ENCODE measurements around the gene KCNMA1.
A peak's percentile ranks its signal among the peaks of the same experiment; 100 is the strongest.

The KCNMA1 gene

GRCh38 chr10:77267703-77268675 is 369.6 kb downstream of the KCNMA1 start:
- DNase-seq (ENCODE audit: low spot score), result no peak

DNA sequence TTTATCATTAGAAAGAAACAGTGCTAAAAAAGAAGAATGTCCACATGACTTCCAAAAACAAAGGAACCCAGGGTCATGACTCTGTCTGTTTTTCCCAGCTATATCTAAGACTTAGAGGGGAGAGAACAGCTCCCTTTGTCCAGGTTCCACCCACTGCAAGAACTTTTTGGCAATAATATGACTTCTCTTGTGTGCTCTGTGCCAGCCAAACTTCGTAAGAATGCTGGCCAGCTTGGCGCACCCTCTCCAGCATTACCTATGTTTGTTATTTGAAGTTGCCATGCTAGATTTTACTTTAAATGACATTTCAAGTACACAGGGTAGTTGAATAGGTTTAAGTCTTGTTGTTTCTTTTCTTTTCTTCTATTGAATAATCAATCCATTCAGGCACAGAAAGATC is 371.4 kb downstream of the KCNMA1 start:
- DNase-seq (ENCODE audit: low spot score), result no peak

DNA sequence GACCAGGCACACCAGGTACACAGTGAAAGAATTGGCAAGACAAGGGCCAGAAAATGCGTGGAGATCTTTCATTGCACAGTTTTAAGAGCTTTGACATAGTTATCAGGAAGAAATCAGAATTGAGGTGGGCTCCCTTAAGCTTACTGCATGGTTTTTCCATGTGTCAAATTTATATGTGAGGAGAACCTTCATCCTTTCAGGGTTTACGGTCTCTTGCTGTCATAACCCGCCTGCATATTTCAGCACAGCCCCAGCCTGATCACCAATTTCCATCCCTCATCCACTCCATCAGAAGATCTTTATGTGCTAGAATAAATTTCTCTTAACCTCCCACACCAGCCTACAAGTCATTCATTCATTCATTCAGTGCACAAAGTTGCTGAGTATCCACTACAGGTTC is 373.1 kb downstream of the KCNMA1 start:
- DNase-seq (ENCODE audit: low spot score), result no peak

GRCh38 chr10:77264107-77264506 is 373.5 kb downstream of the KCNMA1 start:
- no peak for DNase-seq (ENCODE audit: low spot score)

- DNase-seq (ENCODE audit: low spot score), result no peak
Measured at GRCh38 chr10:77263700-77264099, 373.9 kb downstream of the KCNMA1 start.

- DNase-seq (ENCODE audit: low spot score), result no peak
Measured at GRCh38 chr10:77261146-77261545, 376.5 kb downstream of the KCNMA1 start.

DNA sequence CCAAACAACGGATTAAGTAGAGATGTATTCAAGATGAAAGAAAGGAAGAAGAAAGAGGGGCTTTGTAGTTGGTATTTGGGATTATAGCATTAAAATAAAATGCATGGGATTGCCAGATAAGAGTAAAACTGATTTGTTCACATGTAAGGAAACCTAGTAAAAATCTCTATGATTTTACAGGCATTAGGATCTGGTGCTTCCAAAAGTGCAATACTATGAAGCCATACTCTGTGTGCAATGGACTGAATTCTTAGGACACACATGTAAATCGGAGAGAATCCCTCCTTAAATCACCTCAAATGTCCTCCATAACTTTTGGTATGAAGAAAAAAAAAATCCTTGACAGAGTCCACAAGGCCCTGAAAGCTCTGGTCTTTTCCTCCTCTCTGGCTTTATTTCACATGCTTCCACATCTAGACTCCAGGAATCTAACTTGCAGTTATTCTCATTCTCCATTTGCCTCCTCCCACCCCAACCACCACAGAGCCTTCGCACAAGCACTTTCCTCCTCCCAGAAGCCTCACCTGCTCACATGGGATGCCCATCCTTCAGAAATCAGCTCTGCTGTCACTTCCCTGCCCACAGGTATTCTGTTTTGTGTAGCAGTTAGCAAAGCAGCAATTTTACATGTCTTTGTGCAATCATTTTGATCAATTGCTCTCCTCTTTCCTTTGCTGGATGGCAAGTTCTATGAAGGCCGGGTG is 378.3 kb downstream of the KCNMA1 start:
- DNase-seq (ENCODE audit: low spot score), result no peak

- no peak for DNase-seq (ENCODE audit: low spot score)
Measured at GRCh38 chr10:77256346-77256745, 381.3 kb downstream of the KCNMA1 start.

GRCh38 chr10:77253556-77254064 is 384.0 kb downstream of the KCNMA1 start:
- DNase-seq (ENCODE audit: low spot score), result no peak

- no peak for DNase-seq (ENCODE audit: low spot score)
Measured at GRCh38 chr10:77253147-77253545, 384.5 kb downstream of the KCNMA1 start.

- no peak for DNase-seq (ENCODE audit: low spot score)
Measured at GRCh38 chr10:77252380-77253146, 385.0 kb downstream of the KCNMA1 start.

GRCh38 chr10:77251297-77252013 is 386.2 kb downstream of the KCNMA1 start:
- no peak for DNase-seq (ENCODE audit: low spot score)

- DNase-seq (ENCODE audit: low spot score), result no peak
Measured at GRCh38 chr10:77249901-77250459, 387.6 kb downstream of the KCNMA1 start.

DNA sequence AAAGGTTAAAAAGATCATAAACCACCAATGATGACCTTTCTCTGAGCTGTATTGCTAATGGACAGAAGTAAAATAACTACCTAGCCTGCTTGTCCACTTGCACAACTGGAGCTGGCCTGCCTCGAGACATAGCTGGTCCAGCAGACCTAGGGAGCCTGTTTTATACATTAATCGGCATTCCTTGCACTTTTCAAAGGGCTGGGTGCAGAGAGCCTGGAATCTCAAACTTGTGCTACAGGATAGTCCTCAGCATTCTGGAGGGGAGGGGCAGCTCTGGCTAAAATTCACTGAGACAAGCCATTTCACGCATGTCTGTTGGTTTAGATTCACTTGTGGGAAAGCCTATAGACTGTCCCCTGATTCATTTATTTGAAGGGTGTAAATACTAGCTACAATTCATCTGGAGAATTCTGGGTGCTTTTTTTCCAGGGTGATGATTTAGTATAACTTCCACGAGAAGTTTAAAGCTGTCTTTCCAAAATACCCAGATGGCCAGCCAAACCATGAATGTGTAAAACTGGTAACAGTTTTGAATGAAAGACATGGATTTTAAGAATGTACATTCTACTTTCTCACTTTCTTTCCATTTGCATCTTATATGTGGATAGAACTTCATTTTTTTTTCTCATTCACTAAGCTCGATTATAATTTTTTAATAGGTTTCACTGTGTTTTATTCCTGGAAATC is 389.4 kb downstream of the KCNMA1 start:
- no peak for DNase-seq (ENCODE audit: low spot score)

DNA sequence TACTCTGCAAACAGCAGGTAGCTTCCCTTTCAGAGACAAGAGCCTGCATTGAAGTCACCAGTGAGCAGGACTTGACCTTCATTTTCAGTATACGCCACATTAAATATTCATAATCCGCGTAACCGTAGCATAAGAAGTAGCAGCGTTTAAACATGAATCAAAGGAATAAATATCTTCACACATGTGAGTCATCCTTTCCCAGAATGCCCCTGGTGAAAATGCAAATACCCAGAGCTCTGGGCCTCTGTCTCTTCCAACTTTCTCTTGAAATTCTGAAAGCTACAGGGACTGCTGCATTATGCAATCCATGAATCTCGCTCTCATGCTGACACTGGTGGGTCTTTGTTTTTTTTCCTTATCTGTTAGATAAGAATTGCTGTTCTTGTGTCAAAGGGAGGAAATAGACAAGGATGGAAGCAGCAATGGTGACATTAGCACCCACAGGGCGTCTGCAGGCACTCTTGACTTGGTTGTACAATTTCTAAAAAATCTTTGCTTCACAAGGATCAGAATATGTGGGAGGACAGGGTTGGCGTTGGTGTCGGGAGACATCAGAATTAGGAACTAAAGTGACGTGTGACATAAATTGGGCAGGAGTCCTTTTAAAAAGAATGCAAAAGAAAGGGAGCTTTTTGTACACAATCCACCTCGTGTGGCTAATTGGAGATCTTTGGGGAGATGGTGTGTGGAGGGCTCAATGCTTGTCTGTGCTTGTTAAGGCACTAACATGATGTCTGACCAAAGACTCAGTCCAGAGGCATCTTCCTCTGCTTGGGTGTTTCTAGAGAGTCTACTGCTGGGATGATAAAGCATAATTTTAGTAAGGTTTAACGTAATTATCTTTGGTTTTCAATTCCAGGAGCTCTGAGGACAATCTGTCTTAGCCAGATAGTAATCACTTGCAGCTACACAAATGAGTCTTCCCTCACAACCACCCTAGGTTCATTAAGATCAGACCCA is 390.3 kb downstream of the KCNMA1 start:
- DNase-seq (ENCODE audit: low spot score), result no peak

GRCh38 chr10:77245953-77246352 is 391.7 kb downstream of the KCNMA1 start:
- DNase-seq (ENCODE audit: low spot score), result peak; percentile 75

DNA sequence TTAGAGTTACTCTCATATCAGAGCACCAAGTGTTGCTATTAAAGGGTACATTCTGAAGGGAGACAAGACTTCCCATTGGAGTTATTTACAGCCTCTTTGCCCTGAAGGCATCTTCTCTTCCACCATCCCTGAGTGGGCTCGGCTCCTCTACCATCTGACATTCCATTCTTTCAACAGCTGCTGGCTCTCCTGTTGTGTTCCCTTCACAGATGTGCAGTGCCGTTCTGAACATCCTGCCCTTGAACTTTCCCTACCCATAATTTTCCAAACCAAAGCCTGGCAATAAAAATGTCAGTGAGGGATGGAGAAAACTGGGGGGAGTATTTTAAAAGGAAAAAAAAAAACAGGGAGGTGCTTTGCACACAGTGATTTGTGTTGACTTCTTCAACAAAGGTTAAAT is 392.9 kb downstream of the KCNMA1 start:
- DNase-seq (ENCODE audit: low spot score), result no peak

DNA sequence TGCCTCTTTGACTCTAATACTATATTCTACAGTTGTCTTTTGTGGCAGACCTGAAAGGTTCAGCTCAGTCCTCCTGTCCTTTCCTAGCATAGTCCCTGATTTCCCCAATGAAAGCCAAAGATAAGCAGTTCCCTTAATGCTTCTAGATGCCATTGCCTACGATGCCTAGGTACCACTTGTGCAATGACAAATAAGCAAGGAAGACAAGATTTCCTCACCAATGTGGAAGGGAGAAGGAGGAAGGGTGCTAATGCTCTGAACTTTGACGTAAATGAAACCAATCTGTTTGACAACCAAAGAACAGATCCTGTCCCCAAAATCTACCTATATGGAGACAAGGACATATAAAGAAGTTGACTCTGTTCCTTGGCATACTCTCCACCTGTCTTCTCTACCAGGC is 393.3 kb downstream of the KCNMA1 start:
- no peak for DNase-seq (ENCODE audit: low spot score)

- no peak for DNase-seq (ENCODE audit: low spot score)
Measured at GRCh38 chr10:77241350-77241725, 396.3 kb downstream of the KCNMA1 start.

Data from pons (tissue), 1 donor.